ENCODE data around the gene ONECUT2.

The ONECUT2 gene

GRCh38 chr18:57431467-57432080 lies 3.6 kb upstream of the ONECUT2 start:
- DNase-seq, result no peak

- DNase-seq, result no peak
Measured at GRCh38 chr18:57432140-57432539, 3.0 kb upstream of the ONECUT2 start.

DNA sequence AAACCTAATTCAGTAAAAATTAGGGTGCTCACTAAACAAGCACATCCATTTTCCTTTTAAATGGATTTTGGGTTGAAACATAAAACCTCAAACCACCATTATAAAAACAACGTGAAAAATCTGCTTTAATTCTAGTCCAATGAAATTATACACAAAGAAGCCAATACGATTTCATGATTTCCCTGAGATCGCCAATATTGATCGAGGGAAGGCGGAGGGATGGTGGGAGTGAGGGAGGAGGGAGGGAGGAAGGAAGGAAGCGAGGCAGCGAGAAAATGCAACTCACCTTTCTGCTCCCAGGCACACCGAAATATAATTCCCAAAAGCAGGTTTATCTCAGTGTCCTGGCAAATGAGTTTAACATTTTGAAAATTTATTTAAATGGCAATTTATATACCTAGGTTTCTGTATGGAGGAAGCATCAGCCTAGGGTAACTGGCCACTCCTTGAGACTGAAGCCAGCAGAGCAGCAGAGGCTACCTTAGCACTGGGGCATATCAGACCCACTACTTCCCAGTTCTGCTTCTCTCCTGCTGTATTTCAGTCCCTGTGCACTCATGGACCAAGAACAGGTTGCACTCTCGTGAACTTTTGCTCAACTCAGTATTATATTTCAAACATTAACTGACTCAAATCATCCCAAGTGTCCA lies 2.3 kb upstream of the ONECUT2 start:
- no peak for DNase-seq

DNA sequence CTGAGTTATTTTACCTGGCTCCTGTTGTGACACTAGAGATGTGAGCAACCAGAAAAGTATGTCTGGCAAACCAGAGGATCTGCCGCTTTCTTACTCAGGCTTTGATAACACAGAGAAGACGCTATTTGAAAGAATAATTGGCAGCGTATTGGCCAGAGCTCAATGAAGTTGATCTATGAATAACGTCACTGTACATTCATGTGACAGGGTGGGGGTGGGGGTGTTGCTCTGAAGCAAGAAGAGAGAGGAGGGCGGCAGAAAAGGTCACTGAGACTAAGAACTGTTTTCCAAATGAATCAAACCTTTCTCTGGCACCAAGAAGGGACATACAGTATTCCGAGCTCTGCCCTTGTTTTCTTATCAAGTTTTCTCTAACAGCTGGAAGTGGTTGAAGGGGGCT lies 1.7 kb upstream of the ONECUT2 start:
- DNase-seq, result no peak

- no peak for DNase-seq
Measured at GRCh38 chr18:57433934-57434535, 1.1 kb upstream of the ONECUT2 start.

DNA sequence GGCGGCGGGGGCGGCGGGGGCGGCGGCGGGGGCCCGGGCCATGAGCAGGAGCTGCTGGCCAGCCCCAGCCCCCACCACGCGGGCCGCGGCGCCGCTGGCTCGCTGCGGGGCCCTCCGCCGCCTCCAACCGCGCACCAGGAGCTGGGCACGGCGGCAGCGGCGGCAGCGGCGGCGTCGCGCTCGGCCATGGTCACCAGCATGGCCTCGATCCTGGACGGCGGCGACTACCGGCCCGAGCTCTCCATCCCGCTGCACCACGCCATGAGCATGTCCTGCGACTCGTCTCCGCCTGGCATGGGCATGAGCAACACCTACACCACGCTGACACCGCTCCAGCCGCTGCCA lies 644 bp downstream of the ONECUT2 start:
- DNase-seq, result no peak

DNA sequence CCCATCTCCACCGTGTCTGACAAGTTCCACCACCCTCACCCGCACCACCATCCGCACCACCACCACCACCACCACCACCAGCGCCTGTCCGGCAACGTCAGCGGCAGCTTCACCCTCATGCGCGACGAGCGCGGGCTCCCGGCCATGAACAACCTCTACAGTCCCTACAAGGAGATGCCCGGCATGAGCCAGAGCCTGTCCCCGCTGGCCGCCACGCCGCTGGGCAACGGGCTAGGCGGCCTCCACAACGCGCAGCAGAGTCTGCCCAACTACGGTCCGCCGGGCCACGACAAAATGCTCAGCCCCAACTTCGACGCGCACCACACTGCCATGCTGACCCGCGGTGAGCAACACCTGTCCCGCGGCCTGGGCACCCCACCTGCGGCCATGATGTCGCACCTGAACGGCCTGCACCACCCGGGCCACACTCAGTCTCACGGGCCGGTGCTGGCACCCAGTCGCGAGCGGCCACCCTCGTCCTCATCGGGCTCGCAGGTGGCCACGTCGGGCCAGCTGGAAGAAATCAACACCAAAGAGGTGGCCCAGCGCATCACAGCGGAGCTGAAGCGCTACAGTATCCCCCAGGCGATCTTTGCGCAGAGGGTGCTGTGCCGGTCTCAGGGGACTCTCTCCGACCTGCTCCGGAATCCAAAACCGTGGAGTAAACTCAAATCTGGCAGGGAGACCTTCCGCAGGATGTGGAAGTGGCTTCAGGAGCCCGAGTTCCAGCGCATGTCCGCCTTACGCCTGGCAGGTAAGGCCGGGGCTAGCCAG lies 1.2 kb downstream of the ONECUT2 start:
- no peak for DNase-seq

GRCh38 chr18:57436965-57437333 lies 1.8 kb downstream of the ONECUT2 start:
- DNase-seq, result no peak

DNA sequence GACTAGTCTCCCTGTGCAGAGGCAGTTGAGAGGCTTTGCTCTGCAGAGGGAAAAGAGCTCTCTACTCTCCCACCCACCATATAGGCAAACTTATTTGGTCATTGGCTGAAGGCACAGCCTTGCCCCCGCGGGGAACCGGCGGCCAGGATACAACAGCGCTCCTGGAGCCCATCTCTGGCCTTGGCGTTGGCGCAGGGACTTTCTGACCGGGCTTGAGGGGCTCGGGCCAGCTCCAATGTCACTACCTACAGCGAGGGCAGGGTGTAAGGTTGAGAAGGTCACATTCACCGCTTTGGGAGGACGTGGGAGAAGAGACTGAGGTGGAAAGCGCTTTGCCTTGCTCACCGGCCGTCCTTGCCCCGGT lies 2.2 kb downstream of the ONECUT2 start:
- DNase-seq, result no peak

GRCh38 chr18:57437766-57438671 lies 2.8 kb downstream of the ONECUT2 start:
- DNase-seq, result peak; percentile 65

- no peak for DNase-seq
Measured at GRCh38 chr18:57438743-57439608, 3.8 kb downstream of the ONECUT2 start.

GRCh38 chr18:57439609-57439968 lies 4.4 kb downstream of the ONECUT2 start:
- no peak for DNase-seq

- DNase-seq, result no peak
Measured at GRCh38 chr18:57439985-57440330, 4.8 kb downstream of the ONECUT2 start.

DNA sequence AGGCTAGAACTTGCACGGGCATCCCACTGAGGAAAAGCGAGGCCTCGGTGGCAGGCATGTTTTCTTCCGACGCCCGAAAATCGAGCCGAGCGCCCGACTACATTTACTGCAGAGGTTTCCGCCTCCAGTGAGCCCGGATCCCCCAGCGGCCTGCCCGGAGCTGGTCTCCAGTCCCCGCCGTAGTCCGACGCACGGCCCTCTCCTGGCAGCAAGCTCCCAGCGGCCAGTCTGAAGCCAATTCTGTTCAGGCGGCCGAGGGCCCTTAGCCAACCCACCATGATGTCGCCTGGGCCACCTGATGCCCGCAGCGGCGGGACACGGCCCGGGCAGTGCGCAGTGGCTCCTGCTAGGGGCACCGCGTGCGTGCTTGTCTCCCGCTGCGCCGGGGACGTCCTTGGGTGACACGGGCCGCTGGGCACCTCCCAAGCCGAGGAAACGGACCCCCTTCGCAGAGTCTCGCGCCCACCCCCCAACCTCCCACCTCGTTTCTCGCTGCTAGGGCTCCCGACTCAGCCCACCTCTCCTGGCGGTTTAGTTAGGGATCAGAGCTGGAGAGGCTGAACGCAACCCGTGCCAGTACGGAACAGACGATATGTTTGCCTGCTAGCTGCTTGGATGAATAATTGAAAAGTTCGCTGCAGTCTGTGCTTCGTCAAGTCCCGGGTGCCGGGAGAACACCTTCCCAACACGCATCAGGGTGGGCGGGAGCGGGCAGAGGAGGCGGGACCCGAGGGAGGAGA lies 5.3 kb downstream of the ONECUT2 start:
- no peak for DNase-seq

DNA sequence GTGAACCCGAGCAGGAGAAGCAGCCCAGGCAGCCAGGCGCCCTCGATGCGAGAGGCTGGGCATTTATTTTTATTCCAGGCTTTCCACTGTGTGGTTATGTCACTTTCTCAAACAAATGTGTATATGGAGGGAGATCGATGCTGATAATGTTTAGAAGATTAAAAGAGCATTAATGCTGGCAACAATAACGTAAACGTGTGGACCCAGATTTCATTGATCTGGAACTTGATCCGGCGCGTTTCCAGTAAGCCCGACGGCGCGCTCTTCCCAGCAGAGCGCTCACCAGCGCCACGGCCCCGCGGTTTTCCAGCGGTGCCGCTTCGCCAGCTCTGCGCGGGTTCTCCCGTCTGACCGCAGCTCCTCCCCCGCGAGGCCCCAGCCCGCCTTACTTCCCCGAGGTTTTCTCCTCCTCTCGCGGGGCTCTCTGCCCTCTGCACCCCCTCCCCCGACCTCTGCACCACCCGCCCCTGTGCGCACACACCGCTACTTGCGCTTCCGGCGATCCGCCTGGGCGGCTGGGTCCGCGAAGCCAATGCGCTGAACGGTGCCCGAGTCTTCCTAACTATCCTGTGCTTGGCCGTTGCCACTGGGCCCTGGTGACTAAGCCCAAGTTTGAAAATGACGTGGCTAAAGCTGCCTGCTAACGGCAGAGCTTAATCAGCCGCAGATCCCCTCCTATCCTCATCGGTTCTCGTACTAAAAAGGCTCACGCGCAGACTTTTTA lies 6.1 kb downstream of the ONECUT2 start:
- no peak for DNase-seq

- DNase-seq, result no peak
Measured at GRCh38 chr18:57443247-57443646, 8.1 kb downstream of the ONECUT2 start.

DNA sequence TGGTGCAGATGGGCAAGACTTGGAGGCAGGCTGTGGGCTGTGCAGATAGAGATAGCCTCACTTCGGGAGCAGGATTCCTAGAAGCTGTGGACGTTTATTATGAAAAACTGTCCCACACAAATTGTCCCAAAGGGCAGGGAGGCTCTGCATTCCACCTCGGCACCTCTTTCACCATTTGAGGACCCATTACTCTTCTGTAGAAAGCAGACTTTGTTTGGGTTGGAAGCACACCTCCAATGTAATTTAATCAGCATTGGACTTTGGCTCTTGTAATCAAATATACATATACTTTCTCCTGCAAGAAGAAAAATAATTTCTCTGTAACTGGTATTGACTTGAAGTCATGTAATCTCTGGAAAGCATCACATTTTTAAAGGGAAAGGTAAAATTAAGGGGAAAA lies 8.5 kb downstream of the ONECUT2 start:
- DNase-seq, result no peak

DNA sequence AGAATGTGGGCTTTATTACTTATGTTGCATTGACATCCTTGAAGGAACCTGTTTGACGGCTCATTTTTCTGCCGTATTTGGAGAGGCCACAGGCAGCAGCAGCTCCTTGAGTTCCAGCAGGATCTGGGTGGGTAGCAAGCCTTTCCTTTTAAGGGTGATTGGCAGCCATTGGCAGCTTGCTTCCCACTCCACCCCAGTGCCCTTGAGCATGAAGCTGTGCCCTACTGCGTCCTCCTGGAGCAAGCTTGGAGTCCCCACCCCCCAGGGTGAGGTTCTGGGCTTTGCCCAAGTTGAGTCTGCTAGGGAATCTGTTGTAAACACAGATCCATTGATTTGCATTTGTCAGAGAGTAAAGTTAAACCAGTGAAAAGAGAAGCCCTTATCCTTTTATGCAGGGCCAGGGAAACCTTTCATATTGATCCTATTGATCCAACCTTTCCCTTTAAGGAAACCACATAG lies 9.2 kb downstream of the ONECUT2 start:
- peak; percentile 39 for DNase-seq

DNA sequence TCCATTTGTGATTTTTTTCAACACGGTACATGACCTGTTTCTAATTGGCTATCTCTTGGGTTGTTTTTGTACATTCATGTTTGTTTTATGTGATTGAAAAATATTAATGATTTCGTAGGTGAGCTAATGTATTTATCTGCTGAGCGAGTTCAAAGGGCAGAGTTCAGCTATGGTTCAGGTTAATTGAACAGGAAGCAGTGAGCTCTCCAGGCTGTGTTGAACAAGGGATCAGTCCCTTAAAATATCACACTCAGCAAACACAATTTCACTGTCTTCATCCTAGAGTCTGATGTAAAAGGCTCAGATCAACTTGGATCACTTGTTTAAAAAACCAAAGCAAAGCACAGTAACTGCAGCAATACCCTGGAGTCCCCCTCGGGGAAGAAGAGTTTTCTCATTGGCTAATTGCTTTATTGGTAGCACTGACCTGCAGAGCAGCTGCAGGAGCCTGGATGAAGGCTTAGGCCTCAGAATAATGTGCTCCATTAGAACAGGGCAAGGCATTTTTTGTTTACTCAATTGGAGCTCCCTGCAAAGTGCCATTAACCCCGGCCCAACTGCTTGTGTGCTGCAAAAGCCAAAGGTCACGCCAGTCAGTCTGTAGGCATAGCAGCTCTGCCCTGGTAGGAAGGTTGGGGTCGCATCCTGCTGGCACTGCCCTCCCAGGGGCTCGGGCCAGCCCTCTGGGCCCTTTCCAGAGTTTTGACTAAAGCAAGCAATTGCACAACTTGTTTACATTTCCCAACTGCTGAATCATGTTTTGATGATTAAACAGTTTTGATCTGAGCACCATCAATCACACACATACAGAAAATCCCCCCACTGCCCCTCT lies 10.5 kb downstream of the ONECUT2 start:
- no peak for DNase-seq

- DNase-seq, result no peak
Measured at GRCh38 chr18:57446322-57446721, 11.1 kb downstream of the ONECUT2 start.
